HepG2 (cell line): ENCODE results near the gene PIK3CB. TPM values are rescaled to one million over a fixed set of nuclear protein-coding genes. Genes with fewer than 3 reads are reported as not detected.

ENCODE experiments used
- ASH2L ChIP-seq: fragments of 300-600, 200-600 bp; sonication (generic); IDR thresholded peaks from 2 replicates; pipeline ENCODE4 v1.7.0; 2017; ENCODE audit warnings: low read depth, mild to moderate bottlenecking, moderate library complexity, mixed read lengths, low read length; ENCODE audit not compliant: insufficient read length
- ELF1 ChIP-seq: sonication (generic); formaldehyde crosslinking; IDR thresholded peaks from 2 replicates; pipeline ENCODE4 v1.4.0; 2020; ENCODE audit warnings: missing genetic modification reagents
- HDAC1 ChIP-seq: sonication (generic); formaldehyde crosslinking; IDR thresholded peaks from 2 replicates; pipeline ENCODE4 v1.5.1; 2020; ENCODE audit warnings: mild to moderate bottlenecking, missing genetic modification reagents
- HHEX ChIP-seq: IDR thresholded peaks from 2 replicates; pipeline ENCODE4 v1.6.1; 2016; ENCODE audit warnings: control low read depth
- KAT8 ChIP-seq: IDR thresholded peaks from 2 replicates; pipeline ENCODE4 v1.6.1; 2016; ENCODE audit warnings: missing genetic modification reagents, missing compliant biosample characterization
- KLF9 ChIP-seq: IDR thresholded peaks from 2 replicates; pipeline ENCODE4 v1.6.1; 2016; ENCODE audit warnings: low read depth
- MED1 ChIP-seq: sonication (generic); formaldehyde crosslinking; IDR thresholded peaks from 2 replicates; pipeline ENCODE4 v1.4.0; 2020; ENCODE audit warnings: missing genetic modification reagents
- NR2F2 ChIP-seq: IDR thresholded peaks from 2 replicates; pipeline ENCODE4 v1.6.1; 2012; ENCODE audit warnings: low read depth, inconsistent platforms, borderline replicate concordance
- NR2F6 ChIP-seq, 2 experiments: IDR thresholded peaks; 2 replicates each; pipeline ENCODE4 v1.6.1; 2016; ENCODE audit warnings: antibody characterized with exemption in 1 of 2, mild to moderate bottlenecking in 1 of 2
- PHF21A ChIP-seq: sonication (generic); formaldehyde crosslinking; IDR thresholded peaks from 2 replicates; pipeline ENCODE4 v1.5.0; 2020; ENCODE audit warnings: mild to moderate bottlenecking, missing genetic modification reagents
- PLRG1 ChIP-seq: fragments of 450-650 bp; conservative IDR thresholded peaks from 2 replicates; pipeline ENCODE4 v1.6.1; 2016
- RFX3 ChIP-seq: IDR thresholded peaks from 2 replicates; pipeline ENCODE4 v1.6.1; 2016; ENCODE audit warnings: missing biosample characterization, missing genetic modification reagents
- SAP130 ChIP-seq: IDR thresholded peaks from 2 replicates; pipeline ENCODE4 v1.6.1; 2016; ENCODE audit warnings: low read depth
- SIX4 ChIP-seq: sonication (generic); formaldehyde crosslinking; IDR thresholded peaks from 2 replicates; pipeline ENCODE4 v1.4.0; 2020; ENCODE audit warnings: missing genetic modification reagents
- SP5 ChIP-seq: IDR thresholded peaks from 2 replicates; pipeline ENCODE4 v1.6.1; 2016; ENCODE audit warnings: low read depth, borderline replicate concordance
- ZNF737 ChIP-seq: sonication (generic); formaldehyde crosslinking; IDR thresholded peaks from 2 replicates; pipeline ENCODE4 v1.5.0; 2020; ENCODE audit warnings: missing genetic modification reagents, mild to moderate bottlenecking, borderline replicate concordance
- polyA plus RNA-seq, 8 experiments: library from polyadenylated mRNA; depleted of rRNA in 3 of 8; stranded (reverse) in 7 of 8; unstranded in 1 of 8; fragments of >200 nt; fragmentation: Illumina TruSeq in 4 of 8; extraction: Trizol in 4 of 8; gene quantifications; 2 replicates each; pipeline versions ENCODE4 v1.2.1 to v1.2.3, GENCODE V29; 2011 to 2016; ENCODE audit warnings: low read depth in 4 of 8, missing spikeins in 1 of 8, mixed read lengths in 1 of 8; ENCODE audit not compliant: insufficient read depth in 1 of 8
- total RNA-seq, 5 experiments: library from RNA; depleted of rRNA; stranded (reverse); fragments of >200 nt; fragmentation: Illumina TruSeq; extraction: Trizol; gene quantifications; 2 replicates each; pipeline ENCODE4 v1.2.3, GENCODE V29; 2016; ENCODE audit warnings: low read depth in 1 of 5
- TF ChIP-seq, protein P1 (sequence below): IDR thresholded peaks from 2 replicates; pipeline ENCODE4 v1.6.1; 2016
- TF ChIP-seq, protein P2 (sequence below): sonication (generic); formaldehyde crosslinking; IDR thresholded peaks from 2 replicates; pipeline ENCODE4 v1.4.0; 2020; ENCODE audit warnings: mild to moderate bottlenecking, missing genetic modification reagents
- TF ChIP-seq, protein P3 (sequence below): IDR thresholded peaks from 2 replicates; pipeline ENCODE4 v1.6.1; 2016; ENCODE audit warnings: low read depth, missing genetic modification reagents, missing compliant biosample characterization

The PIK3CB gene
- total and polyA plus RNA-seq, 2 of the 13 experiments (the other 11 are each of a cell fraction or from before 2014, with no cell fraction given) = 6.6 to 18.7 TPM

DNA sequence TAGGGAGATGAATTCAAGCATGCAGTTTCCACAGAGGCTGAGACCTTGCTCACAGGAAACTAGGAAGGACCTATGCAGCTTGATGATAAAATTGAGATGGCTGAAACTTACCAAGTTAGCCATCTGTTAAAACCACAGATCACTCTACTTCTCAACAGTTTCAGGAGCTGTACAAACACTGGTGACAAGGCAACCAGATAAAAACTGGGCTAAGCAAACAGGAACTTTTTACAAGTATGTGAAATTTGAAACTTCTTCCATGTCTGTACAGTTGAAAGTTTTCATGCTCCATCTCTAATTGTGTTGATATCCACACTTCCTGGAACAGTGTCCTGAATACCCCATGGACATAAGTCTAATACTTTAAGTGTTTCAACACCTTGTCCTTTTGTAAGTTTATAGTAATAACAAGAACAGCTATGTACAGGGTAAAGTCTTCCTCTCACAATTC, 147.9 kb downstream of the PIK3CB start (continued):
- TF ChIP-seq, protein P1, sequence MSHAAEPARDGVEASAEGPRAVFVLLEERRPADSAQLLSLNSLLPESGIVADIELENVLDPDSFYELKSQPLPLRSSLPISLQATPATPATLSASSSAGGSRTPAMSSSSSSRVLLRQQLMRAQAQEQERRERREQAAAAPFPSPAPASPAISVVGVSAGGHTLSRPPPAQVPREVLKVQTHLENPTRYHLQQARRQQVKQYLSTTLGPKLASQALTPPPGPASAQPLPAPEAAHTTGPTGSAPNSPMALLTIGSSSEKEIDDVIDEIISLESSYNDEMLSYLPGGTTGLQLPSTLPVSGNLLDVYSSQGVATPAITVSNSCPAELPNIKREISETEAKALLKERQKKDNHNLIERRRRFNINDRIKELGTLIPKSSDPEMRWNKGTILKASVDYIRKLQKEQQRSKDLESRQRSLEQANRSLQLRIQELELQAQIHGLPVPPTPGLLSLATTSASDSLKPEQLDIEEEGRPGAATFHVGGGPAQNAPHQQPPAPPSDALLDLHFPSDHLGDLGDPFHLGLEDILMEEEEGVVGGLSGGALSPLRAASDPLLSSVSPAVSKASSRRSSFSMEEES (CRISPR knock-in tag) = peak; percentile 36; the same call in 1 of the 2 replicates
- TF ChIP-seq SAP130 (peak; percentile 77), NR2F2 (peak; percentile 61; the same call in 1 of the 2 replicates), PLRG1 (no peak), SIX4 (CRISPR knock-in tag) (peak; percentile 100), KAT8 (peak; percentile 67), HDAC1 (CRISPR knock-in tag) (peak; percentile 54), ZNF737 (CRISPR knock-in tag) (no peak), HHEX (CRISPR knock-in tag) (peak; percentile 88), MED1 (CRISPR knock-in tag) (peak; percentile 51), KLF9 (CRISPR knock-in tag) (0 out of 2 replicates have a peak, but pooled peaks have one; percentile 41), RFX3 (peak; percentile 67), ASH2L (peak; percentile 32), PHF21A (CRISPR knock-in tag) (peak; percentile 51; the same call in 1 of the 2 replicates), NR2F6 (IDR thresholded peaks at IDR 0.05) (peak; percentile 50), NR2F6 (CRISPR knock-in tag; IDR thresholded peaks at IDR 0.05) (peak; percentile 34; the same call in 1 of the 2 replicates), ELF1 (CRISPR knock-in tag) (peak; percentile 41; the same call in 1 of the 2 replicates), SP5 (CRISPR knock-in tag) (peak; percentile 29; the same call in 1 of the 2 replicates)
- TF ChIP-seq, protein P2, sequence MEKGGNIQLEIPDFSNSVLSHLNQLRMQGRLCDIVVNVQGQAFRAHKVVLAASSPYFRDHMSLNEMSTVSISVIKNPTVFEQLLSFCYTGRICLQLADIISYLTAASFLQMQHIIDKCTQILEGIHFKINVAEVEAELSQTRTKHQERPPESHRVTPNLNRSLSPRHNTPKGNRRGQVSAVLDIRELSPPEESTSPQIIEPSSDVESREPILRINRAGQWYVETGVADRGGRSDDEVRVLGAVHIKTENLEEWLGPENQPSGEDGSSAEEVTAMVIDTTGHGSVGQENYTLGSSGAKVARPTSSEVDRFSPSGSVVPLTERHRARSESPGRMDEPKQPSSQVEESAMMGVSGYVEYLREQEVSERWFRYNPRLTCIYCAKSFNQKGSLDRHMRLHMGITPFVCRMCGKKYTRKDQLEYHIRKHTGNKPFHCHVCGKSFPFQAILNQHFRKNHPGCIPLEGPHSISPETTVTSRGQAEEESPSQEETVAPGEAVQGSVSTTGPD = no peak
- TF ChIP-seq, protein P3, sequence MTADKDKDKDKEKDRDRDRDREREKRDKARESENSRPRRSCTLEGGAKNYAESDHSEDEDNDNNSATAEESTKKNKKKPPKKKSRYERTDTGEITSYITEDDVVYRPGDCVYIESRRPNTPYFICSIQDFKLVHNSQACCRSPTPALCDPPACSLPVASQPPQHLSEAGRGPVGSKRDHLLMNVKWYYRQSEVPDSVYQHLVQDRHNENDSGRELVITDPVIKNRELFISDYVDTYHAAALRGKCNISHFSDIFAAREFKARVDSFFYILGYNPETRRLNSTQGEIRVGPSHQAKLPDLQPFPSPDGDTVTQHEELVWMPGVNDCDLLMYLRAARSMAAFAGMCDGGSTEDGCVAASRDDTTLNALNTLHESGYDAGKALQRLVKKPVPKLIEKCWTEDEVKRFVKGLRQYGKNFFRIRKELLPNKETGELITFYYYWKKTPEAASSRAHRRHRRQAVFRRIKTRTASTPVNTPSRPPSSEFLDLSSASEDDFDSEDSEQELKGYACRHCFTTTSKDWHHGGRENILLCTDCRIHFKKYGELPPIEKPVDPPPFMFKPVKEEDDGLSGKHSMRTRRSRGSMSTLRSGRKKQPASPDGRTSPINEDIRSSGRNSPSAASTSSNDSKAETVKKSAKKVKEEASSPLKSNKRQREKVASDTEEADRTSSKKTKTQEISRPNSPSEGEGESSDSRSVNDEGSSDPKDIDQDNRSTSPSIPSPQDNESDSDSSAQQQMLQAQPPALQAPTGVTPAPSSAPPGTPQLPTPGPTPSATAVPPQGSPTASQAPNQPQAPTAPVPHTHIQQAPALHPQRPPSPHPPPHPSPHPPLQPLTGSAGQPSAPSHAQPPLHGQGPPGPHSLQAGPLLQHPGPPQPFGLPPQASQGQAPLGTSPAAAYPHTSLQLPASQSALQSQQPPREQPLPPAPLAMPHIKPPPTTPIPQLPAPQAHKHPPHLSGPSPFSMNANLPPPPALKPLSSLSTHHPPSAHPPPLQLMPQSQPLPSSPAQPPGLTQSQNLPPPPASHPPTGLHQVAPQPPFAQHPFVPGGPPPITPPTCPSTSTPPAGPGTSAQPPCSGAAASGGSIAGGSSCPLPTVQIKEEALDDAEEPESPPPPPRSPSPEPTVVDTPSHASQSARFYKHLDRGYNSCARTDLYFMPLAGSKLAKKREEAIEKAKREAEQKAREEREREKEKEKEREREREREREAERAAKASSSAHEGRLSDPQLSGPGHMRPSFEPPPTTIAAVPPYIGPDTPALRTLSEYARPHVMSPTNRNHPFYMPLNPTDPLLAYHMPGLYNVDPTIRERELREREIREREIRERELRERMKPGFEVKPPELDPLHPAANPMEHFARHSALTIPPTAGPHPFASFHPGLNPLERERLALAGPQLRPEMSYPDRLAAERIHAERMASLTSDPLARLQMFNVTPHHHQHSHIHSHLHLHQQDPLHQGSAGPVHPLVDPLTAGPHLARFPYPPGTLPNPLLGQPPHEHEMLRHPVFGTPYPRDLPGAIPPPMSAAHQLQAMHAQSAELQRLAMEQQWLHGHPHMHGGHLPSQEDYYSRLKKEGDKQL (CRISPR knock-in tag) = peak; percentile 84
- TF ChIP-seq, all 625 proteins: peak for 80
